MM.1S (cell line): ENCODE data around the gene KLF6.

Source experiments
- DNase-seq: peaks from one replicate; pipeline ENCODE4 v3.0.0-alpha.2; 2015
- H2AFZ ChIP-seq: fragments of 300-600 bp; sonication (generic); 2 replicates; pipeline ENCODE4 v1.6.0; 2016; ENCODE audit warnings: antibody characterized with exemption, low read length
- H3F3A ChIP-seq: fragments of 300-600 bp; sonication (generic); 2 replicates; pipeline ENCODE4 v1.6.1; 2016; ENCODE audit warnings: mild to moderate bottlenecking, antibody characterized with exemption, low read length, moderate library complexity, mixed read lengths; ENCODE audit not compliant: insufficient read depth
- H3K27ac ChIP-seq: fragments of 300-600 bp; sonication (generic); 2 replicates; pipeline ENCODE4 v1.5.1; 2016; ENCODE audit warnings: mild to moderate bottlenecking, low read length
- H3K27me3 ChIP-seq: fragments of 300-600 bp; sonication (generic); replicated peaks from 2 replicates; pipeline ENCODE4 v1.6.0; 2016; ENCODE audit warnings: low read length; ENCODE audit not compliant: insufficient read depth
- H3K36me3 ChIP-seq: fragments of 300-600 bp; sonication (generic); replicated peaks from 2 replicates; pipeline ENCODE4 v1.6.1; 2016; ENCODE audit warnings: mild to moderate bottlenecking, low read length, mixed read lengths; ENCODE audit not compliant: insufficient read depth
- H3K4me1 ChIP-seq: fragments of 300-600 bp; sonication (generic); 2 replicates; pipeline ENCODE4 v1.6.1; 2016; ENCODE audit warnings: low read length, mixed read lengths
- H3K4me2 ChIP-seq: fragments of 300-600 bp; sonication (generic); 2 replicates; pipeline ENCODE4 v1.6.0; 2016; ENCODE audit warnings: low read depth, low read length
- H3K4me3 ChIP-seq: fragments of 300-600 bp; sonication (generic); 2 replicates; pipeline ENCODE4 v1.5.1; 2016; ENCODE audit warnings: low read length, mixed read lengths
- H3K79me2 ChIP-seq: fragments of 300-600 bp; sonication (generic); 2 replicates; pipeline ENCODE4 v1.6.1; 2016; ENCODE audit warnings: mixed run types, low read length, mixed read lengths
- H3K9ac ChIP-seq: fragments of 300-600 bp; sonication (generic); 2 replicates; pipeline ENCODE4 v1.6.1; 2016; ENCODE audit warnings: low read length, mixed read lengths
- H3K9me2 ChIP-seq: fragments of 300-600 bp; sonication (generic); replicated peaks from 2 replicates; pipeline ENCODE4 v1.6.1; 2016; ENCODE audit warnings: mild to moderate bottlenecking, low read length, mixed read lengths; ENCODE audit not compliant: insufficient read depth
- H3K9me3 ChIP-seq: fragments of 300-600 bp; sonication (generic); replicated peaks from 2 replicates; pipeline ENCODE4 v1.6.1; 2016; ENCODE audit warnings: mild to moderate bottlenecking, low read length, mixed read lengths; ENCODE audit not compliant: insufficient read depth
- H4K20me1 ChIP-seq: fragments of 300-600 bp; sonication (generic); 2 replicates; pipeline ENCODE4 v1.6.1; 2016; ENCODE audit warnings: mild to moderate bottlenecking, low read length, moderate library complexity, mixed read lengths; ENCODE audit not compliant: insufficient read depth
- CTCF ChIP-seq: fragments of 300-600 bp; sonication (generic); IDR thresholded peaks from 2 replicates; pipeline ENCODE4 v1.5.1; 2016; ENCODE audit warnings: antibody characterized with exemption, low read length, mixed read lengths
- EZH2 ChIP-seq: fragments of 300-600 bp; sonication (generic); optimal IDR thresholded peaks from 2 replicates; pipeline ENCODE3; 2017; ENCODE audit warnings: low read depth, mild to moderate bottlenecking, antibody characterized with exemption, low read length, mixed read lengths
- EZH2phosphoT487 ChIP-seq: fragments of 300-600 bp; sonication (generic); IDR thresholded peaks from 2 replicates; pipeline ENCODE4 v1.6.1; 2018; ENCODE audit warnings: antibody characterized with exemption, low read length

Gene KLF6

GRCh38 chr10:3812141-3812540 lies 27.1 kb upstream of the KLF6 start:
- no peak overlapping the region for H2AFZ ChIP-seq
- peak overlapping the region; percentile 85; the same call in 1 of the 2 replicates for H3K4me2 ChIP-seq
- H3K4me3 ChIP-seq = no peak overlapping the region
- no peak for TF ChIP-seq EZH2
- no peak for TF ChIP-seq EZH2phosphoT487
- TF ChIP-seq CTCF = no peak
- no peaks in the 10 kb centered on the region for H3K27me3 ChIP-seq
- no peaks in the 10 kb centered on the region for H3K36me3 ChIP-seq
- H3K9me3 ChIP-seq = no peaks in the 10 kb centered on the region
- H3K27ac ChIP-seq = 0 out of 2 replicates have a peak overlapping the region, but pooled peaks have one; percentile 16
- no peak for DNase-seq
- no peaks in the 10 kb centered on the region for H4K20me1 ChIP-seq
- H3K9ac ChIP-seq = no peak overlapping the region
- H3K79me2 ChIP-seq = no peaks in the 10 kb centered on the region
- peaks cover 28% of the 10 kb centered on the region for H3K4me1 ChIP-seq
- H3K9me2 ChIP-seq = no peaks in the 10 kb centered on the region
- peaks cover 18% of the 10 kb centered on the region for H3F3A ChIP-seq

- H3K27me3 ChIP-seq = no peaks in the 10 kb centered on the region
- peak overlapping the region; percentile 16; the same call in 1 of the 2 replicates for H3K27ac ChIP-seq
- H3K79me2 ChIP-seq = no peaks in the 10 kb centered on the region
- H3K9me3 ChIP-seq = no peaks in the 10 kb centered on the region
- H2AFZ ChIP-seq = no peak overlapping the region; the same call in 1 of the 2 replicates
- H3K9me2 ChIP-seq = no peaks in the 10 kb centered on the region
- TF ChIP-seq EZH2phosphoT487 (no peak), CTCF (no peak), EZH2 (no peak)
- H3K4me2 ChIP-seq = peak overlapping the region; percentile 85
- H3K36me3 ChIP-seq = no peaks in the 10 kb centered on the region
- H3K4me3 ChIP-seq = peak overlapping the region; percentile 37
- peak overlapping the region; percentile 21; the same call in 1 of the 2 replicates for H3K9ac ChIP-seq
- H3K4me1 ChIP-seq = peaks cover 35% of the 10 kb centered on the region
- H4K20me1 ChIP-seq = no peaks in the 10 kb centered on the region
- DNase-seq = peak; percentile 74
- peaks cover 25% of the 10 kb centered on the region for H3F3A ChIP-seq
Observed at GRCh38 chr10:3811291-3811870, 26.4 kb upstream of the KLF6 start.

- H3F3A ChIP-seq = peaks cover 44% of the 10 kb centered on the region
- H3K27ac ChIP-seq = no peak overlapping the region
- H3K4me3 ChIP-seq = no peak overlapping the region
- no peaks in the 10 kb centered on the region for H3K9me3 ChIP-seq
- no peak overlapping the region for H3K4me2 ChIP-seq
- no peaks in the 10 kb centered on the region for H3K79me2 ChIP-seq
- no peaks in the 10 kb centered on the region for H3K9me2 ChIP-seq
- no peak for TF ChIP-seq CTCF
- TF ChIP-seq EZH2 = no peak
- no peak for TF ChIP-seq EZH2phosphoT487
- H3K9ac ChIP-seq = no peak overlapping the region
- H3K36me3 ChIP-seq = no peaks in the 10 kb centered on the region
- H2AFZ ChIP-seq = no peak overlapping the region
- H3K27me3 ChIP-seq = no peaks in the 10 kb centered on the region
- no peak for DNase-seq
- H4K20me1 ChIP-seq = no peaks in the 10 kb centered on the region
- peaks cover 52% of the 10 kb centered on the region for H3K4me1 ChIP-seq
Observed at GRCh38 chr10:3808689-3809199, 23.7 kb upstream of the KLF6 start.
